HEK293 (cell line): ENCODE data around the gene EGFR.

Experiments
- ATF2 ChIP-seq: fragments of 450-650 bp; formaldehyde crosslinking; IDR thresholded peaks from 2 replicates; pipeline ENCODE4 v1.5.1; 2016; ENCODE audit warnings: missing biosample characterization, missing genetic modification characterization, low read depth
- HOXA7 ChIP-seq: sonication (generic); formaldehyde crosslinking; IDR thresholded peaks from 2 replicates; pipeline ENCODE4 v1.8.1; 2022; ENCODE audit warnings: missing genetic modification reagents, borderline replicate concordance
- PRDM10 ChIP-seq: fragments of 450-650 bp; formaldehyde crosslinking; IDR thresholded peaks from 2 replicates; pipeline ENCODE4 v1.5.1; 2016; ENCODE audit warnings: missing biosample characterization, missing genetic modification characterization
- TCF7L2 ChIP-seq: IDR thresholded peaks from 2 replicates; pipeline ENCODE4 v1.6.1; 2011; ENCODE audit warnings: low read depth, mild to moderate bottlenecking, inconsistent platforms, low read length, moderate library complexity, borderline replicate concordance
- ZNF133 ChIP-seq: fragments of 450-650 bp; formaldehyde crosslinking; IDR thresholded peaks from 2 replicates; pipeline ENCODE4 v1.5.1; 2016; ENCODE audit warnings: missing biosample characterization, missing genetic modification characterization
- ZNF138 ChIP-seq: fragments of 450-650 bp; formaldehyde crosslinking; IDR thresholded peaks from 2 replicates; pipeline ENCODE4 v1.5.1; 2016; ENCODE audit warnings: missing biosample characterization, missing genetic modification characterization, borderline replicate concordance
- ZNF335 ChIP-seq: fragments of 450-650 bp; formaldehyde crosslinking; conservative IDR thresholded peaks from 2 replicates; pipeline ENCODE4 v1.5.1; 2016; ENCODE audit warnings: missing biosample characterization, missing genetic modification characterization
- ZSCAN30 ChIP-seq: fragments of 450-650 bp; IDR thresholded peaks from 2 replicates; pipeline ENCODE4 v1.5.1; 2018; ENCODE audit warnings: missing biosample characterization, mild to moderate bottlenecking, missing genetic modification characterization, moderate library complexity
- TF ChIP-seq, protein P1 (sequence below): IDR thresholded peaks from 2 replicates; pipeline ENCODE4 v1.6.1; 2011; ENCODE audit warnings: mild to moderate bottlenecking, low read depth, low read length, borderline replicate concordance
- TF ChIP-seq, protein P2 (sequence below): fragments of 450-650 bp; formaldehyde crosslinking; IDR thresholded peaks from 2 replicates; pipeline ENCODE4 v1.5.1; 2016; ENCODE audit warnings: missing biosample characterization, missing genetic modification characterization
- TF ChIP-seq, protein P3 (sequence below): fragments of 450-650 bp; formaldehyde crosslinking; IDR thresholded peaks from 2 replicates; pipeline ENCODE4 v1.5.1; 2016; ENCODE audit warnings: missing biosample characterization, missing genetic modification characterization

DNA sequence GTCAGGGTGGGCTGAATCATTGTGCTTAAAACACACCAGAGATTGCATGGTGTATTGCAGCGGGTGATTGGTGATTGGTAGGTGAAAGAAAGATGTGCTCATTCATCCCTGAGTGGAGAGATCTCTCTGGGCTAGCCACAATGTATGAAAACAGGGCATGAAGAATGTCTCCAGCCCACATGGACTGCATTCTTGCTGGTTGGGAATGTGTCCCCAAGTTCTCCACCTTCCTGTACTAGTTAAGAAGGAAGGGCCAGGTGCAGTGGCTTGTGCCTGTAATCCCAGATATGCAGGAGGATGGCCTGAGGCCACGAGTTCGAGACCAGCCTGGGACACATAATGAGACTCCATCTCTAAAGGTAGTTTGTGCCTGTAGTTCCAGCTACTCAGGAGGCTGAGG is 232.5 kb downstream of the EGFR start:
- TF ChIP-seq ZNF133 (tag by site-specific recombination) (no peak), ZSCAN30 (tag by site-specific recombination) (no peak), HOXA7 (no peak), ZNF138 (no peak), TCF7L2 (no peak), ATF2 (tag by site-specific recombination) (no peak), PRDM10 (tag by site-specific recombination) (no peak), ZNF335 (no peak)
- TF ChIP-seq, protein P1, sequence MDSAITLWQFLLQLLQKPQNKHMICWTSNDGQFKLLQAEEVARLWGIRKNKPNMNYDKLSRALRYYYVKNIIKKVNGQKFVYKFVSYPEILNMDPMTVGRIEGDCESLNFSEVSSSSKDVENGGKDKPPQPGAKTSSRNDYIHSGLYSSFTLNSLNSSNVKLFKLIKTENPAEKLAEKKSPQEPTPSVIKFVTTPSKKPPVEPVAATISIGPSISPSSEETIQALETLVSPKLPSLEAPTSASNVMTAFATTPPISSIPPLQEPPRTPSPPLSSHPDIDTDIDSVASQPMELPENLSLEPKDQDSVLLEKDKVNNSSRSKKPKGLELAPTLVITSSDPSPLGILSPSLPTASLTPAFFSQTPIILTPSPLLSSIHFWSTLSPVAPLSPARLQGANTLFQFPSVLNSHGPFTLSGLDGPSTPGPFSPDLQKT, result no peak
- TF ChIP-seq, protein P2, sequence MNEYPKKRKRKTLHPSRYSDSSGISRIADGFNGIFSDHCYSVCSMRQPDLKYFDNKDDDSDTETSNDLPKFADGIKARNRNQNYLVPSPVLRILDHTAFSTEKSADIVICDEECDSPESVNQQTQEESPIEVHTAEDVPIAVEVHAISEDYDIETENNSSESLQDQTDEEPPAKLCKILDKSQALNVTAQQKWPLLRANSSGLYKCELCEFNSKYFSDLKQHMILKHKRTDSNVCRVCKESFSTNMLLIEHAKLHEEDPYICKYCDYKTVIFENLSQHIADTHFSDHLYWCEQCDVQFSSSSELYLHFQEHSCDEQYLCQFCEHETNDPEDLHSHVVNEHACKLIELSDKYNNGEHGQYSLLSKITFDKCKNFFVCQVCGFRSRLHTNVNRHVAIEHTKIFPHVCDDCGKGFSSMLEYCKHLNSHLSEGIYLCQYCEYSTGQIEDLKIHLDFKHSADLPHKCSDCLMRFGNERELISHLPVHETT (tag by site-specific recombination), result no peak
- TF ChIP-seq, protein P3, sequence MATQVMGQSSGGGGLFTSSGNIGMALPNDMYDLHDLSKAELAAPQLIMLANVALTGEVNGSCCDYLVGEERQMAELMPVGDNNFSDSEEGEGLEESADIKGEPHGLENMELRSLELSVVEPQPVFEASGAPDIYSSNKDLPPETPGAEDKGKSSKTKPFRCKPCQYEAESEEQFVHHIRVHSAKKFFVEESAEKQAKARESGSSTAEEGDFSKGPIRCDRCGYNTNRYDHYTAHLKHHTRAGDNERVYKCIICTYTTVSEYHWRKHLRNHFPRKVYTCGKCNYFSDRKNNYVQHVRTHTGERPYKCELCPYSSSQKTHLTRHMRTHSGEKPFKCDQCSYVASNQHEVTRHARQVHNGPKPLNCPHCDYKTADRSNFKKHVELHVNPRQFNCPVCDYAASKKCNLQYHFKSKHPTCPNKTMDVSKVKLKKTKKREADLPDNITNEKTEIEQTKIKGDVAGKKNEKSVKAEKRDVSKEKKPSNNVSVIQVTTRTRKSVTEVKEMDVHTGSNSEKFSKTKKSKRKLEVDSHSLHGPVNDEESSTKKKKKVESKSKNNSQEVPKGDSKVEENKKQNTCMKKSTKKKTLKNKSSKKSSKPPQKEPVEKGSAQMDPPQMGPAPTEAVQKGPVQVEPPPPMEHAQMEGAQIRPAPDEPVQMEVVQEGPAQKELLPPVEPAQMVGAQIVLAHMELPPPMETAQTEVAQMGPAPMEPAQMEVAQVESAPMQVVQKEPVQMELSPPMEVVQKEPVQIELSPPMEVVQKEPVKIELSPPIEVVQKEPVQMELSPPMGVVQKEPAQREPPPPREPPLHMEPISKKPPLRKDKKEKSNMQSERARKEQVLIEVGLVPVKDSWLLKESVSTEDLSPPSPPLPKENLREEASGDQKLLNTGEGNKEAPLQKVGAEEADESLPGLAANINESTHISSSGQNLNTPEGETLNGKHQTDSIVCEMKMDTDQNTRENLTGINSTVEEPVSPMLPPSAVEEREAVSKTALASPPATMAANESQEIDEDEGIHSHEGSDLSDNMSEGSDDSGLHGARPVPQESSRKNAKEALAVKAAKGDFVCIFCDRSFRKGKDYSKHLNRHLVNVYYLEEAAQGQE (tag by site-specific recombination), result no peak
